K562 (cell line): ENCODE data around the gene TMBIM4. TPM values are rescaled to one million over a fixed set of nuclear protein-coding genes. Genes with fewer than 3 reads are reported as not detected.

Source experiments
- ATAC-seq: fragments of 200-7000 bp; cut with Tn5 transposase; 3 replicates; pipeline ENCODE4 v1.9.1; 2020; ENCODE audit warnings: moderate library complexity
- BruUV-seq: library from RNA; stranded (reverse); fragments of 400-500 nt; replicated peaks from 2 replicates; lab custom pipeline; 2021; lab: Mats Ljungman, UMichigan
- CTCF ChIA-PET: fragments of 300-600 bp; formaldehyde crosslinking; extraction: SDS; loops from one replicate; lab custom pipeline; 2021; ENCODE audit warnings: low intra/inter-chr PET ratio; lab: Yijun Ruan, JAX
- POLR2A ChIA-PET: fragments of 300-600, 350-650 bp; sonication (Branson Sonifier 250); formaldehyde crosslinking; extraction: SDS; loops from one replicate; lab custom pipeline; 2021; ENCODE audit warnings: antibody characterized with exemption, inconsistent platforms; lab: Yijun Ruan, JAX
- DNase-seq, 4 experiments: peaks; one replicate each; pipeline versions ENCODE4 v3.0.0 to v3.0.0-alpha.2; 2011 to 2018; ENCODE audit warnings: low spot score in 3 of 4, mixed read lengths in 3 of 4; ENCODE audit errors: extremely low read depth in 1 of 4
- FAIRE-seq: peaks from 2 replicates; lab custom pipeline; 2011; peaks lifted over from hg19 to GRCh38; lab: Jason Lieb, UNC
- H2AFZ ChIP-seq: 2 replicates; pipeline ENCODE4 v1.6.0; 2011; ENCODE audit warnings: low read depth, low read length, control low read depth, inconsistent platforms
- H3K27ac ChIP-seq: fragments of 200-600 bp; 3 replicates; pipeline ENCODE4 v1.8.0; 2011; ENCODE audit warnings: low read depth, mild to moderate bottlenecking, control low read depth, inconsistent platforms, low read length, moderate library complexity, mixed read lengths; ENCODE audit errors: extremely low read depth
- H3K27me3 ChIP-seq, 2 experiments: fragments of 300-600 bp in 1 of 2; 2 replicates in 1 of 2; 3 replicates in 1 of 2; pipeline versions ENCODE4 v1.6.0 to v1.8.0; 2011; ENCODE audit warnings: inconsistent platforms in 2 of 2, low read length in 2 of 2, mild to moderate bottlenecking in 1 of 2, mixed read lengths in 1 of 2, moderate library complexity in 1 of 2; ENCODE audit not compliant: control insufficient read depth in 2 of 2, insufficient read depth in 2 of 2
- H3K36me3 ChIP-seq: fragments of 300-600 bp; 3 replicates; pipeline ENCODE4 v1.8.0; 2011; ENCODE audit warnings: mild to moderate bottlenecking, low read length, inconsistent platforms; ENCODE audit not compliant: control insufficient read depth, insufficient read depth
- H3K4me1 ChIP-seq, 2 experiments: fragments of 200-600 bp in 1 of 2; replicated peaks in 1 of 2; 2 replicates in 1 of 2; 3 replicates in 1 of 2; pipeline versions ENCODE4 v1.5.1 to v1.8.0; 2011; ENCODE audit warnings: inconsistent platforms in 2 of 2, low read length in 2 of 2, mild to moderate bottlenecking in 1 of 2, mixed read lengths in 1 of 2, moderate library complexity in 1 of 2; ENCODE audit not compliant: control insufficient read depth in 2 of 2, insufficient read depth in 2 of 2
- H3K4me2 ChIP-seq: 2 replicates; pipeline ENCODE4 v1.6.1; 2011; ENCODE audit warnings: low read length, control low read depth, inconsistent platforms, mixed read lengths; ENCODE audit not compliant: insufficient read depth
- H3K4me3 ChIP-seq: fragments of 200-600 bp; sonication (generic), shearing (Covaris generic); 2 replicates; pipeline ENCODE4 v1.5.1; 2016; ENCODE audit warnings: control low read depth, inconsistent platforms
- H3K79me2 ChIP-seq: fragments of 200-600 bp; 3 replicates; pipeline ENCODE4 v1.8.0; 2011; ENCODE audit warnings: low read length, inconsistent platforms; ENCODE audit not compliant: control insufficient read depth, insufficient read depth
- H3K9ac ChIP-seq, 2 experiments: 2 replicates each; pipeline versions ENCODE4 v1.6.0 to v1.6.1; 2011; ENCODE audit warnings: low read depth in 2 of 2, low read length in 2 of 2, control low read depth in 1 of 2, inconsistent platforms in 1 of 2, mild to moderate bottlenecking in 1 of 2, mixed read lengths in 1 of 2; ENCODE audit not compliant: insufficient read depth in 1 of 2
- H3K9me1 ChIP-seq: one replicate; pipeline ENCODE4 v1.6.0; 2011; ENCODE audit warnings: inconsistent platforms, mild to moderate bottlenecking, low read length, moderate library complexity; ENCODE audit not compliant: control insufficient read depth, insufficient read depth
- H3K9me3 ChIP-seq: replicated peaks from 2 replicates; pipeline ENCODE4 v1.5.1; 2011; ENCODE audit warnings: low read depth, low read length, inconsistent platforms; ENCODE audit not compliant: control insufficient read depth, insufficient read depth
- H4K20me1 ChIP-seq: replicated peaks from 2 replicates; pipeline ENCODE4 v1.6.1; 2011; ENCODE audit warnings: low read length, inconsistent platforms, mixed read lengths; ENCODE audit not compliant: control insufficient read depth, insufficient read depth
- CHD2 ChIP-seq: IDR thresholded peaks from 2 replicates; pipeline ENCODE4 v1.6.1; 2011; ENCODE audit warnings: low read depth, low read length
- DPF2 ChIP-seq: fragments of 450-650 bp; IDR thresholded peaks from 2 replicates; pipeline ENCODE4 v1.6.1; 2016
- GABPB2 ChIP-seq: fragments of 250-450 bp; sonication (Bioruptor Pico); conservative IDR thresholded peaks from 2 replicates; pipeline ENCODE4 v1.5.1; 2021; ENCODE audit warnings: mild to moderate bottlenecking
- MIER1 ChIP-seq: fragments of 450-650 bp; IDR thresholded peaks from 2 replicates; pipeline ENCODE4 v1.6.1; 2016; ENCODE audit warnings: antibody characterized with exemption, mild to moderate bottlenecking, low read depth
- PHB2 ChIP-seq: fragments of 450-650 bp; IDR thresholded peaks from 2 replicates; pipeline ENCODE4 v1.6.1; 2017; ENCODE audit warnings: low read depth
- RAD21 ChIP-seq, 2 experiments: fragments of 250-450 bp in 1 of 2; fragments of 450-650 bp in 1 of 2; sonication (Bioruptor Pico) in 1 of 2; formaldehyde crosslinking in 1 of 2; IDR thresholded peaks in 1 of 2; conservative IDR thresholded peaks in 1 of 2; 2 replicates each; pipeline versions ENCODE4 v1.4.0 to v1.8.0; 2020 to 2022; ENCODE audit warnings: mild to moderate bottlenecking in 2 of 2, moderate library complexity in 1 of 2
- SMAD4 ChIP-seq: fragments of 250-450 bp; sonication (Bioruptor Pico); conservative IDR thresholded peaks from 2 replicates; pipeline ENCODE4 v1.8.0; 2021; ENCODE audit warnings: inconsistent platforms, mild to moderate bottlenecking, moderate library complexity
- SMC3 ChIP-seq: conservative IDR thresholded peaks from 2 replicates; pipeline ENCODE4 v1.6.1; 2011; ENCODE audit warnings: low read depth, low read length, improper control_type of control experiment; ENCODE audit not compliant: insufficient read depth
- SOX6 ChIP-seq: fragments of 450-650 bp; IDR thresholded peaks from 2 replicates; pipeline ENCODE4 v1.6.1; 2014; ENCODE audit warnings: mild to moderate bottlenecking
- XRCC4 ChIP-seq: IDR thresholded peaks from one replicate; pipeline ENCODE4 v1.6.1; 2011; ENCODE audit not compliant: insufficient read depth, insufficient read length; ENCODE audit errors: extremely low read depth
- WGBS: fragments of 100-300 bp; shearing (Covaris generic); methylation state at CpG from one replicate; pipeline ENCODE4 v1.1.6; 2016; ENCODE audit warnings: low coverage, mixed read lengths; ENCODE audit not compliant: insufficient coverage; ENCODE audit errors: missing lambda C conversion rate; 5-methylcytosine and 5-hydroxymethylcytosine counted together
- in situ Hi-C: fragments of 300-500 bp; cut with MboI; formaldehyde crosslinking; loops from 4 replicates; pipeline ENCODE4 v1.15.0; 2018; ENCODE audit warnings: inconsistent platforms, mixed read lengths
- intact Hi-C: fragments of 100-400 bp; cut with micrococcal nuclease; formaldehyde crosslinking; loops from 2 replicates; pipeline ENCODE4 v1.14.2; 2022
- polyA plus RNA-seq, 8 experiments: library from polyadenylated mRNA; depleted of rRNA in 4 of 8; stranded (reverse) in 5 of 8; unstranded in 3 of 8; fragments of >200 nt; fragmentation: Nextera tagmentation in 2 of 8; fragmentation: Illumina TruSeq in 1 of 8; extraction: Ambion mirVana in 2 of 8; extraction: Trizol in 1 of 8; gene quantifications; 2 replicates each; pipeline versions ENCODE4 v1.2.1 to v1.2.3, GENCODE V29; 2011 to 2014; ENCODE audit warnings: inconsistent platforms in 1 of 8, missing spikeins in 1 of 8
- total RNA-seq, 7 experiments: library from RNA; depleted of rRNA in 6 of 7; stranded (reverse); fragments of >200 nt in 6 of 7; fragmentation: Illumina TruSeq in 2 of 7; extraction: Trizol in 2 of 7; gene quantifications; 2 replicates each; pipeline versions ENCODE4 v1.2.1 to v1.2.3, GENCODE V29; 2011 to 2021; ENCODE audit warnings: low replicate concordance in 1 of 7
- TF ChIP-seq, protein P1 (sequence below): sonication (generic); formaldehyde crosslinking; IDR thresholded peaks from 2 replicates; pipeline ENCODE4 v1.5.0; 2020; ENCODE audit warnings: missing genetic modification reagents
- TF ChIP-seq, protein P2 (sequence below): IDR thresholded peaks from 2 replicates; pipeline ENCODE4 v1.6.1; 2011; ENCODE audit warnings: borderline replicate concordance, low read depth, mild to moderate bottlenecking, moderate library complexity, low read length; ENCODE audit not compliant: insufficient read depth, poor library complexity, severe bottlenecking

Gene TMBIM4
- total and polyA plus RNA-seq, 9 of the 15 experiments (the other 6 are each of a cell fraction or from before 2014, with no cell fraction given) = 18.6 to 272 (median 50.0) TPM

DNA sequence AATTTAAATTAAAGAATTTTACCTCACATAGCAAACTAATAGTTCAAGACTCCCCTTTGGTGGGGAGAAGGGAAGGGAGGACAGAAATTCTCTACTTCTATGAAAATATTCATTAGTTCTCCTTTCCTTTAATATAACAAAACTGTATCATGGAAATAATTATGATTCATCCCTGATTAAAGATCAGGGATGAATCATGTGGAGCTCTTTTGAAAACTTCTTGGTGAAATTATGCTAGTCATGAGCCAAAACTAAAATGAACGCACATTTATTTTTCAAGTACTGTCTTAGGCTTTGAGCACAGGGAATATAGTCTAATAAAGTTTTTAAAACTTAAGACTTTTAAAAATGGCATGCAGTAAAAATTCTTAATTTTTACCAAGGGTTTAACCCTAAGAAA, 17.1 kb downstream of the TMBIM4 start:
- Histone ChIP-seq H2AFZ (no peak overlapping the region), H3K9ac (no peak overlapping the region), H3K27ac (no peak overlapping the region), H3K36me3 (no peaks in the 10 kb centered on the region), H3K27me3 (no peaks in the 10 kb centered on the region), H3K9me1 (no peaks in the 10 kb centered on the region), H3K79me2 (no peaks in the 10 kb centered on the region), H3K4me1 (peaks cover 0 to 11% of the 10 kb centered on the region in 2 experiments; a peak in 3 of 5 replicates), H3K4me2 (no peak overlapping the region), H3K4me3 (no peak overlapping the region), H3K9me3 (no peaks in the 10 kb centered on the region), H4K20me1 (no peaks in the 10 kb centered on the region)
- BruUV-seq = no TSS peak
- ChIA-PET POLR2A (interaction anchor here (0.7 to 1.7 kb wide), 3 partner anchors 17 to 250 kb away, joined by 3 to 4 read pairs (median 4); partner anchors contain the start of genes LLPH and TMBIM4), CTCF (no interaction called here)
- in situ Hi-C loops = no loop called here
- no peak for TF ChIP-seq SOX6
- TF ChIP-seq, protein P1, sequence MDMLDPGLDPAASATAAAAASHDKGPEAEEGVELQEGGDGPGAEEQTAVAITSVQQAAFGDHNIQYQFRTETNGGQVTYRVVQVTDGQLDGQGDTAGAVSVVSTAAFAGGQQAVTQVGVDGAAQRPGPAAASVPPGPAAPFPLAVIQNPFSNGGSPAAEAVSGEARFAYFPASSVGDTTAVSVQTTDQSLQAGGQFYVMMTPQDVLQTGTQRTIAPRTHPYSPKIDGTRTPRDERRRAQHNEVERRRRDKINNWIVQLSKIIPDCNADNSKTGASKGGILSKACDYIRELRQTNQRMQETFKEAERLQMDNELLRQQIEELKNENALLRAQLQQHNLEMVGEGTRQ (CRISPR knock-in tag) = no peak
- DNase-seq = no peak
- whole genome bisulfite sequencing = 88% methylated on average over 1 of the region's 1 CpG
- FAIRE-seq = no peak
- ATAC-seq = no peak
- intact Hi-C loops = no loop called here

DNA sequence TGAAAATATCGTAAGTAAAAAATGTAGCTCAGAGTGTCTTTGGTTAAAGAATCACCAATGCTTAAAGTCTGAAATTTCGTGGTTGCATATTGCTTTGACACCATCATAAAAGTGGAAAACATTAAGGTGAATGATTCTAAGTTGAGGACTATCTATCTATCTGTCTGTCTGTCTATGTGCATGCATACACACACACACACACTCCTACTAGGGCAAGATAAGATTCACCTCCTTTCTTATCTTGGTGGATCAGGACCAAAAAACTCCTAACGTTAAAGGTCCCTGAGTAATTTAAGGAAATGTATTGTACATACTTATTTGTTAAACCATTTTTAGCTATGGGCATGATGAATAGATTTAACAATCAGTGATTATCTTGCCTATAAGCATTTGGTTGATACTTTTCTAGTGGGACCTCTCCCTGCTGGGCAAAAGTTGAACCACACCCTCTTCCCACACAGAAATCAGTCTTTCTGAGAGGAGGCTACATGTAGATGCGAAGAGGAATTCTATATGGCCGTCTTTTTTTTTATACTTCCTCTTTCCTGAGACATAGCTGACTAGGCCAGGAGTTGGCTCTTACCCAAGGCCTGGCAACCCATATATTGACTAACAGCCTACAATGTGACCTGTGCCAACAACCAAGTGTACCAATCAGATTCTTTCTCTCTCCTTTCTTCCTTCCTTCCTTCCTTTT, 19.9 kb downstream of the TMBIM4 start:
- in situ Hi-C loops (no loop called here), intact Hi-C loops (no loop called here)
- DNase-seq (peak in 3 of 4 experiments; percentile 23 to 52 (median 27)), ATAC-seq (peak; percentile 88), FAIRE-seq (peak; percentile 48)
- H3K9ac ChIP-seq = no peak overlapping the region
- no peaks in the 10 kb centered on the region for H4K20me1 ChIP-seq
- ChIA-PET POLR2A (interaction anchor here (0.8 to 1.6 kb wide), 6 partner anchors 9 to 20 kb away, joined by 3 to 4 read pairs (median 3); partner anchors contain the start of genes LLPH and TMBIM4), CTCF (no interaction called here)
- H3K79me2 ChIP-seq = no peaks in the 10 kb centered on the region
- 21% methylated on average over 5 of the region's 5 CpGs for WGBS
- no peak overlapping the region for H2AFZ ChIP-seq
- H3K9me1 ChIP-seq = no peaks in the 10 kb centered on the region
- H3K27ac ChIP-seq = no peak overlapping the region
- no peaks in the 10 kb centered on the region for H3K27me3 ChIP-seq
- 0 out of 3 replicates have a peak, but pooled peaks cover 2% of the 10 kb centered on the region for H3K36me3 ChIP-seq
- no peaks in the 10 kb centered on the region for H3K9me3 ChIP-seq
- peaks cover 0 to 11% of the 10 kb centered on the region in 2 experiments; a peak in 3 of 5 replicates for H3K4me1 ChIP-seq
- BruUV-seq = no TSS peak
- no peak overlapping the region; the same call in 1 of the 2 replicates for H3K4me2 ChIP-seq
- no peak overlapping the region for H3K4me3 ChIP-seq
- TF ChIP-seq MIER1 (no peak), XRCC4 (no peak), SMAD4 (CRISPR knock-in tag) (no peak), SMC3 (0 out of 2 replicates have a peak, but pooled peaks have one; percentile 7), CHD2 (no peak), DPF2 (peak; percentile 47; the same call in 1 of the 2 replicates), GABPB2 (CRISPR knock-in tag) (no peak), RAD21 (CRISPR knock-in tag; conservative IDR thresholded peaks at IDR 0.05 in 1 of 2, IDR thresholded peaks at IDR 0.05 in 1 of 2) (0 out of 4 replicates have a peak, but pooled peaks of 1 of the 2 experiments have one; percentile 5), PHB2 (no peak)
- TF ChIP-seq, protein P2, sequence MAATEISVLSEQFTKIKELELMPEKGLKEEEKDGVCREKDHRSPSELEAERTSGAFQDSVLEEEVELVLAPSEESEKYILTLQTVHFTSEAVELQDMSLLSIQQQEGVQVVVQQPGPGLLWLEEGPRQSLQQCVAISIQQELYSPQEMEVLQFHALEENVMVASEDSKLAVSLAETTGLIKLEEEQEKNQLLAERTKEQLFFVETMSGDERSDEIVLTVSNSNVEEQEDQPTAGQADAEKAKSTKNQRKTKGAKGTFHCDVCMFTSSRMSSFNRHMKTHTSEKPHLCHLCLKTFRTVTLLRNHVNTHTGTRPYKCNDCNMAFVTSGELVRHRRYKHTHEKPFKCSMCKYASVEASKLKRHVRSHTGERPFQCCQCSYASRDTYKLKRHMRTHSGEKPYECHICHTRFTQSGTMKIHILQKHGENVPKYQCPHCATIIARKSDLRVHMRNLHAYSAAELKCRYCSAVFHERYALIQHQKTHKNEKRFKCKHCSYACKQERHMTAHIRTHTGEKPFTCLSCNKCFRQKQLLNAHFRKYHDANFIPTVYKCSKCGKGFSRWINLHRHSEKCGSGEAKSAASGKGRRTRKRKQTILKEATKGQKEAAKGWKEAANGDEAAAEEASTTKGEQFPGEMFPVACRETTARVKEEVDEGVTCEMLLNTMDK = no peak
